ENCODE data around the gene MT1E.

- no peak for TF ChIP-seq CTCF (IDR thresholded peaks at IDR 0.05)
- TF ChIP-seq POLR2A (IDR thresholded peaks at IDR 0.05) = no peak
These were observed 8.0 kb downstream of the MT1E start for GRCh38 chr16:56633535-56633934.
